Activated naive CD8-positive, alpha-beta T cell treated with anti-CD3 and anti-CD28 coated beads, Interleukin-2, amount 10 ng/mL, durations not matched to agents 7 days and 5 days (primary cell): ENCODE measurements around the gene COMT. TPM values are rescaled to one million over a fixed set of nuclear protein-coding genes. Genes with fewer than 3 reads are reported as not detected.
"Not testable (repeated sequence)": the region's sequence is repeated elsewhere in the genome, so short reads cannot be mapped to it uniquely, and the experiment has no call there.

Source experiments
- ATAC-seq: fragments of 150-1000 bp; cut with Tn5 transposase; one replicate; pipeline ENCODE4 v1.10.0; 2021; ENCODE audit warnings: low read depth, moderate library complexity
- POLR2A ChIA-PET: fragments of 350-600 bp; sonication (Branson Sonifier 250); formaldehyde crosslinking; loops from one replicate; lab custom pipeline; 2021; ENCODE audit warnings: antibody characterized with exemption; lab: Charles Lee
- DNase-seq: peaks from one replicate; pipeline ENCODE4 v3.0.0; 2021
- H3K27ac Mint-ChIP-seq: one replicate; pipeline ENCODE4 v1.8.0; 2022; ENCODE audit warnings: mild to moderate bottlenecking, mixed read lengths
- H3K27me3 Mint-ChIP-seq: one replicate; pipeline ENCODE4 v1.8.0; 2022; ENCODE audit warnings: mild to moderate bottlenecking, moderate library complexity, mixed read lengths
- H3K36me3 Mint-ChIP-seq: one replicate; pipeline ENCODE4 v1.8.0; 2021; ENCODE audit warnings: mild to moderate bottlenecking, mixed read lengths
- H3K4me1 Mint-ChIP-seq: one replicate; pipeline ENCODE4 v1.8.0; 2021; ENCODE audit warnings: mixed read lengths
- H3K4me3 Mint-ChIP-seq: one replicate; pipeline ENCODE4 v1.8.0; 2022; ENCODE audit warnings: mild to moderate bottlenecking, moderate library complexity, mixed read lengths
- H3K9me3 Mint-ChIP-seq: one replicate; pipeline ENCODE4 v1.8.0; 2021; ENCODE audit warnings: mixed read lengths
- total RNA-seq, 2 experiments: library from RNA; stranded (reverse); gene quantifications; one replicate each; pipeline ENCODE4 v1.2.3, GENCODE V29; 2021

The COMT gene
- total RNA-seq, 2 experiments from 2014 or later, result 68.6 to 70.0 TPM

DNA sequence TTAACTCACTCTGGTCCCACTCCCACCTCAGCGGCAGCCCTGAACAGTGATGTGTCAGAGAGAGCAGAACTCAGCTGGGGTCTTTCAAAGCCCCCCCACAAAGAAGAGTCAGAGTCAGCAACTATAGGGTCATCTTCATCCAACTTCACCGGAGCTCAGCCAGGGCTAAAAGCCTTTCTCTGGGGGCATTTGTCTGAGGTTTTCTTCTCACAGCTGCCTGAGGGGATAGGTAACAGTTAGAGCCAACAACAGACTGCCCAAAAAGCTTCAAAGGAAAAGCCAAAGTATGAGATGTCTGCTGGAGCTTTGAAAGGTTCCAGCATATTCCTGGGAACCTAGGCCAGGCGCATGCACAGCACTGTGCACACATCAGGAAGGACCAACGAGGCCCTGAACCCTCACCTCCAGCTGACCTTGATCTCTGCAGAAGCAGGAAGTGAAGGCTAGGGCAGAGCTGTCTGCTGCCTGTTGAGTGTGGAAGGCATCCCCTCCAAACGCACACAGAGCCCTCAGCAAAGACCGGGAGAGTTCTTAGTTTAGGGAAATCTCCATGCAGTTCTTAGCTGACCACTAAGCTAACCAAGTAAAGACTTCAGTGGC is 28.1 kb upstream of the COMT start:
- no peaks in the 10 kb centered on the region for H3K9me3 Mint-ChIP-seq
- no peak overlapping the region for H3K4me3 Mint-ChIP-seq
- peaks cover 20% of the 10 kb centered on the region for H3K36me3 Mint-ChIP-seq
- no peak for DNase-seq
- no peak for ATAC-seq
- H3K4me1 Mint-ChIP-seq, result peaks cover 5% of the 10 kb centered on the region
- H3K27ac Mint-ChIP-seq, result no peak overlapping the region
- POLR2A ChIA-PET, result no interaction called here
- H3K27me3 Mint-ChIP-seq, result no peaks in the 10 kb centered on the region

DNA sequence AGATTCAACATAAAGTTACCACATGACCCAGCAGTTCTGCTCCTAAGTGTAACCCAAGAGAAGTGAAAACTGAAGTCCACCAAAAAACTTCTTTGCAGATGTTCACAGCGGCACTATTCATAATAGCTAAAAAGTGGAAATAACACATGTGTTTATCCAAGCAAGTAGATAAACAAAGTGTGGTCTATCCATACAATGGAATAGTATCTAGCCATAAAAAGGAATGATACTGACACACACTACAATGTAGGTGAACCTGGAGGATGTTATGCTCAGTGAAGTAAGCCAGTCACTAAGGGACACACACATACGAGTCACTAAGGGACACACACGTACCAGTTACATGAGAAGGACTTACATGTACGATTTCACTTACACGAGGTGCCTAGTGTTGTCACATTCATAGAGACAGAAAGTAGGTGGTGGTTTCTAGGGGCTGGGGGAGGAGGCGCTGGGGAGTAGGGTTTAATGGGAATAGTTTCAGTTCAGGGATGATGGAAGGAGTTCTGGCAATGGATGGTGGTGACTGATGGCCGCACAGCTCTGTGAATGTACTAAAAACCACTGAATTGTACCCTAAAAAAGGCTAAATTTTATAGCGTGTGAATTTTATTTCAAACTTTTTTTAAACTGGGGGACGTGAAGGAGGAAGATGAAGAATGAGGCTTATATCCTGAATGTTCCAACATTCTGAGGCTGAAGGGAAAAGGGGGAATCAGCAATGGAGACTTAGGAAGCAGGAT is 27.2 kb upstream of the COMT start:
- no peak for ATAC-seq
- no peak for DNase-seq
- Mint-ChIP-seq H3K27ac (no peak overlapping the region), H3K4me3 (no peak overlapping the region), H3K9me3 (no peaks in the 10 kb centered on the region), H3K4me1 (peaks cover 4% of the 10 kb centered on the region), H3K27me3 (no peaks in the 10 kb centered on the region), H3K36me3 (peaks cover 20% of the 10 kb centered on the region)
- POLR2A ChIA-PET, result interaction anchor here (0.6 kb wide), 1 partner anchor 35 kb away, joined by 4 read pairs; no protein-coding TSS in a partner anchor

DNA sequence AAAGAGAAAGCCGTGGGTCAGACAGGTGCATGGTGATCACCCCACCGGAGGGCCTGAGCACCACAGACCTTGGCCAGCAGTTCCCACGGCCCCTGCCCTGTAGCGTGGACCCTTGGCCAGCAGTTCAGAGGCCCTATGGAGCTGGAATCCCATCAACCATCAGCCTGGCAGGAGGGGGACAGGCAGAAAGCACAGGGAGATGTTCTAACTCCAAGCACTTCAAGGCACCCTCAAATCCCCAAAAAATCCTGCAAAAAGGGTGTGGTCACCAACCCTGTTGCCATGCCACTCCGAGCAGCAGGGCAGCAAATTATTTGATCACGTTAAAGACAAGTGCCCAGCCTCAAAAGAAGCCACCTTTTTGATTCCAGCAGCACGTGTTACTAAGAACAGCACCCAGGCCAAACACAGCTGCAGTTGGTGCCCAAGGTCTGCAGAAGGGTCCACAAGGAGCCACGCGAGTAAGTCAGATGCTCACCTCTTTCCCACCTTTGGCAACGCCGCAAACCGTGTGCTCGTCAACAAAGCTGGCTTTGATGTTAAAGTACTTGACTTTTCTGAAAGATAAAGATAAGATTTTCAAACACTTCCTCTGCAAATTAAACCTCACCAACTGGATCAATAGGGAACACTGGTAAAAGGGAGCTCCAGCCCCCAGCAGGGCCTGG is 26.2 kb upstream of the COMT start:
- Mint-ChIP-seq H3K9me3 (no peaks in the 10 kb centered on the region), H3K27me3 (no peaks in the 10 kb centered on the region), H3K4me3 (no peak overlapping the region), H3K36me3 (peaks cover 20% of the 10 kb centered on the region), H3K27ac (no peak overlapping the region), H3K4me1 (no peaks in the 10 kb centered on the region)
- ATAC-seq (no peak), DNase-seq (no peak)
- POLR2A ChIA-PET, result interaction anchor here (0.6 kb wide), 1 partner anchor 34 kb away, joined by 4 read pairs; no protein-coding TSS in a partner anchor

DNA sequence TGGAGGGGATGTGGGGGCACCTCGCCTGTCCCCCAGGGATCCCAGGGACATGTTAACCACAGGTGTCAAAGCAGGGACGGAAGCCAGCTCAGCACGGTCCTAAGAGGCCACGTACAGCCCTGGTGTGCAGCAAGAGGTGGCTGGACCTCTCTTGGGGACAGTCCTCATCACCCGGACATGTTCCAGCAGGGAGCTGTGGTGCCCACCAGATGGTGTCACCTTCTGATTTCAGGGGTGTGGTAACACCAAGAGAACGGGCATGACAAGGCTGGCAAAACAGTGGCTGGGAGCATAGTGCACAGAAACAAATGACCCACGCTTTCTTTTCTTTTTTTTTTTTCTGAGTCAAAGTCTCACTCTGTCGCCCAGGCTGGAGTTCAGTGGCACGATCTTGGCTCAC is 25.6 kb upstream of the COMT start:
- no peak overlapping the region for H3K4me3 Mint-ChIP-seq
- no peaks in the 10 kb centered on the region for H3K4me1 Mint-ChIP-seq
- POLR2A ChIA-PET, result no interaction called here
- DNase-seq (no peak), ATAC-seq (no peak)
- no peaks in the 10 kb centered on the region for H3K9me3 Mint-ChIP-seq
- no peak overlapping the region for H3K27ac Mint-ChIP-seq
- H3K36me3 Mint-ChIP-seq, result peaks cover 20% of the 10 kb centered on the region
- no peaks in the 10 kb centered on the region for H3K27me3 Mint-ChIP-seq

DNA sequence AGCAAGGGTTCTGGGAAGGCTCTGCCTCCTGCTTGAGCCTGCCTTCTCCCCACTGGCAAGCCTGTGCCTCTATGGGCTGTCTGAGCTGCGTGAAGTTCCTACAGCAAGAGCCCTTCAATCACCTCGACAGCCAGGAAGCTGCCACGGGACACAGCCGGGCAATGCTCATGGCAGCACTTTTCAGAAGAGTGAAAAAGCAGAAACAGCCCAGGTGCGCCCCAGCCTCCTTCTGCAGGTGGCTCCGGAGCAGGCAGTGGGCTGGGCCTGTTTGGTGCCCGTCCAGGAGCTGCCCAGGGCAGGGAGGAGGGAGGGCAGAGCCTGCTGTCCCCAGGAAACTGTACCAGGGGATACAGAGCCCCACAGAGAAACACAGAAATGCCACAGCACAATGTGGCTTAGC is 24.6 kb upstream of the COMT start:
- H3K27me3 Mint-ChIP-seq, result no peaks in the 10 kb centered on the region
- ATAC-seq (no peak), DNase-seq (no peak)
- POLR2A ChIA-PET, result interaction anchor here (0.5 kb wide), 1 partner anchor 152 kb away, joined by 3 read pairs; no protein-coding TSS in a partner anchor
- peaks cover 20% of the 10 kb centered on the region for H3K36me3 Mint-ChIP-seq
- no peak overlapping the region for H3K4me3 Mint-ChIP-seq
- no peak overlapping the region for H3K27ac Mint-ChIP-seq
- no peaks in the 10 kb centered on the region for H3K4me1 Mint-ChIP-seq
- no peaks in the 10 kb centered on the region for H3K9me3 Mint-ChIP-seq

DNA sequence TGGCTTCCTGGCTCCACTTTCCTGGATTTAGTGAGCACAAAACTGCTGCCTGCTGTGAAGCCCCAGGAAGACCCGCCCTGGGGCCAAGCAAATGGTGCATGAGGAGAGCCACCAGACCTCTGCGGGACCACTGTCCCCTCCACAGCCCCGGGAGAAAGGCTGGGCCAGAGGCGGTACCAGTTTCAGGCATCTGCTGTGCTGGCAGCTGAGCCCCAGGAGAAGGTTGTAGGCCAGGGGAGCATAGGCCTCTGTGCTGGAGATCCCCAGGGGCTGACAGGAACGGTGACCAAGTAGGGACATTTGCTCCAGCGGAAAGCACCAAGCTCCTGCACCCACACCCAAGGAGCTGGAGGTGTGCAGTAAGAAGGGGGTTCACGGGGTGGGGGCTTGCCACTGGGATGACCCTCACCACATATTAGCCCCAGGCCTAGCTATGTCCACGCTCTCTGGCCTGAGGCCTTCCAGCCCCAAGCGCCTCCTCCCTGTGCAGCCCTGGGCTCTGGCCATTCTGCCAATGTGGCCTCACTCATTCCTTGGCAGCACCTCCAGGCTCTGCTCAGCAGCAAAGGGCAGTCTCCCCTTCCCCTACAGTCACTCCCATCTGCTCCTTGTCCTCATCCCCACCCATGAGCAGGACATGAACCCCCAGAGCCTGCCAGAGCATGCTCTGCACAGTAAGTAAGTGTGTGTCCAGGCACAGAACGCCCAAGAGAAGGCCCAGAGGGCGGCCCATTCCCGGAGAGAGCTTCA is 24.0 kb upstream of the COMT start:
- Mint-ChIP-seq H3K4me1 (no peaks in the 10 kb centered on the region), H3K36me3 (peaks cover 20% of the 10 kb centered on the region), H3K27me3 (no peaks in the 10 kb centered on the region), H3K27ac (no peak overlapping the region), H3K9me3 (no peaks in the 10 kb centered on the region), H3K4me3 (no peak overlapping the region)
- no peak for ATAC-seq
- POLR2A ChIA-PET, result interaction anchor here (0.5 kb wide), 1 partner anchor 152 kb away, joined by 3 read pairs; no protein-coding TSS in a partner anchor
- DNase-seq, result no peak

DNA sequence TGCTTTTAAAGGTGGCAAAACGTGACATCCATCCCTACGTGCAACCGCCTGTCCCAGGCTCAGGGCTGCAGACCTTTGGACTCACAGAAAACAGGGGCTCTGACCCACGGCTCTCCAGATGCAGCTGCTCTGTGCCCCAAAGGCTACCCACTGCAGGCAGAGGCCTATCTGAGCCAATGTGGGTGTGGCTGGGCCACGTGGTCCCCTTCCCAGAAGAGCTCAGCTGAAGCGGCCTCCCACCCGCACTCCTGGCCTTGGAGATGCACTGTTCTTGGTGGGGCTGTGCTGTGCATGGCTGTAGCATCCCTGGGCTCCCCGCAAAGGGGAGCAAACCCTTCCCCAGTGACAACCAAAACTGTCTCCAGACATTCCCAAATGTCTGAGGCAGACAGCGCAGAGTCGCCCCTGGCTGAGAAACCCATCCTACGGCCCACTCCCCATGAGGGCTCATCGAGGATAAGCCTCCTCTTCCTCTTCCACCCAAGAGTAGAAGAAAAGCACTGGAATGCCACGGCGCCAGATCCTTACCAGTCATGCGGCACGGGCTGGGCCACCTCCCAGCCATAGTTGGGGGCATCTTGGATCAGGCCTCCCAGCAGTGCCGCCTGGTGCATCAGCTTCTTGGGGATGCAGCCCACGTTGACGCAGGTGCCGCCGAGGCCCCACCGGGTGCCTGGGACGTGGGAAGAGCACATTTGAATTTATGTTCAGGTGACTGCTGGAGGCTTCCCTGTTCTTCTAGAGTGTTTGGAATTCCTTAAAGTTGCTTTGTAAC is 23.1 kb upstream of the COMT start:
- no peak for ATAC-seq
- Mint-ChIP-seq H3K4me1 (no peaks in the 10 kb centered on the region), H3K27me3 (no peaks in the 10 kb centered on the region), H3K27ac (no peak overlapping the region), H3K36me3 (peaks cover 16% of the 10 kb centered on the region), H3K9me3 (no peaks in the 10 kb centered on the region), H3K4me3 (no peak overlapping the region)
- no peak for DNase-seq
- POLR2A ChIA-PET, result no interaction called here

DNA sequence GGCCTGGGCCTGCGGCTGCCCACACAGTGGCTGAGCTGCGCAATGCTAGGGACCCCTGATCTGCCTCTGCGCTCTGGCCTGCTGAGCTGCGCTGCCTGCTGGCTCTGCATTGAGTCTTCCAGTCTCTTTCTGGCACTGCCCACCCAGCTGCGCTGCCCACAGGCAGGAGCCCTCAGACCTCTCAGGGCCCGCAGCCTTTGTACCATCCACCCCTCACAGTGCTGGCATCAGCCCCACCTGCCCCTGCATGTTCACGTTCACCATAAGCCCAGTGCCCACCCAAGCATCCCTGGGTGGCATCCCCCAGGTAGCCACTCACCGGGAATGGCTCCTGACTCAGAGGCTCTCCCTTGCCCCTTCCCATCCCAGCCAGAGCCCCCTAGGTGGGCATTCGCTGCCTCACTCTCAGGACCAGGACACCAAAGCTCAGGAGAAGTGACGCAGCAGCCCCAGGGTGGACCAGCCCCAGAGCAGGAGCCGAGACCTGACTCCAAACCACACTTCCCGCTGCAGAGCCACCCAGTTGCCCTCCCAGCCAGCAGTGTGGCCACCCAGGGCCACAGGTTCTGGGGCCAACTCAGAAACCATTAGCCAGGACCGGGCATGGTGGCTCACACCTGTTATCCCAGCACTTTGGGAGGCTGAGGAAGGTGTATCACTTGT is 21.7 kb upstream of the COMT start:
- H3K9me3 Mint-ChIP-seq, result no peaks in the 10 kb centered on the region
- H3K36me3 Mint-ChIP-seq, result peaks cover 3% of the 10 kb centered on the region
- H3K4me3 Mint-ChIP-seq, result no peak overlapping the region
- ATAC-seq (no peak), DNase-seq (no peak)
- no peaks in the 10 kb centered on the region for H3K27me3 Mint-ChIP-seq
- POLR2A ChIA-PET, result no interaction called here
- H3K4me1 Mint-ChIP-seq, result no peaks in the 10 kb centered on the region
- no peak overlapping the region for H3K27ac Mint-ChIP-seq

DNA sequence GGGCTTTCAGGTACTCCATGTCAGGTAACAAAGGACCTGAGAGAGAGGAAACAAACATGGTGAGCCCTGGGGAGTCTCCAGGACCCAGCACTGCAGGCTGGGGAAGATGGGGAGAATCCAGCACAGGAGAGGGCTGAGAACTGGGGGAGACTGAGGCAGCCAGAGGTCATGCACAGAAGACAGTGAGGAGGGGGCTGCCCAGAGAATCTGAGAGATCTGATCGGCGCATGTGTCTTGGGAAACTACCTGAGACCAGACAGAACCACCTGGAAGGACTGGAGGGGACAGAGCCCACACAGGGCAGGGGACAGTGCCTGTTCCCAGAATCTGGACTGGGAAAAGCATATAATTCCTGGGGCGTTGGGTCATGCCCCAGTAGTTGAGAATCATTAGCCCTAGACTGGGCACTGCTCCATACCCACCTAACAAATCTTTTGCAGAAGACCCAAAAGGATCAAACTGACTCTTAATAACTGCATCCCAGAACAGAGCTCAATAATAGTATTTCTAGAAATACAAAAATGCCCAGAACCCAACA is 20.0 kb upstream of the COMT start:
- Mint-ChIP-seq H3K9me3 (no peaks in the 10 kb centered on the region), H3K4me3 (no peak overlapping the region), H3K27ac (no peak overlapping the region), H3K4me1 (no peaks in the 10 kb centered on the region), H3K27me3 (no peaks in the 10 kb centered on the region), H3K36me3 (no peaks in the 10 kb centered on the region)
- no peak for ATAC-seq
- POLR2A ChIA-PET, result no interaction called here
- no peak for DNase-seq

DNA sequence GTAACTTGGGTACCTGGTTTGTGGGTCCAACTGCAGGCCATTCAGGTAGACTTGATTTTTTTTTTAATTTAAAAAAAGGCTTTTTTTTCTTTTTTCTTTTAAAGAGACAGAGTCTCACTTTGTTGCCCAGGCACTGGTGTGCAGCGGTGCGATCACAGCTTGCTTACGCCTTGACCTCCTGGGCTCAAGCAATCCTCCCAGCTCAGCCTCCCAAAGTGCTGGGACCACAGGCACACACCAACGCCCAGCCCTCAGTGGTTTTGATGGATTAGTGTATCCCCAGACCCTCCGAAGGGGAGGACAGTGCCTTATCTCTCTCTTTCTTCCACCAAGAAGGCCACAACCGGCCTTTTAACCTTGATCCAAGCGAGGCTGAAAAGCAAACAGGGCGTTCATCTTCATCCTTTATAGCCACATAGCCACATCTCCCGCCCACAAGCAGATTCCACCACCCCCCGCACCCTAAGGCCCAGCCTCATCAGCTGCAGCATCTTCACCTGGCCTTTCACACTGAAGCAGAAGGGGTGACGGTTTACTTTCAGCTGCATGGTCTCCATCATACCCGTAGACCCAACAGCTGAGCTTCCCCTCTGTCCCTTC is 17.6 kb upstream of the COMT start:
- ATAC-seq (no peak), DNase-seq (no peak)
- Mint-ChIP-seq H3K27ac (no peak overlapping the region), H3K36me3 (no peaks in the 10 kb centered on the region), H3K9me3 (no peaks in the 10 kb centered on the region), H3K27me3 (no peaks in the 10 kb centered on the region), H3K4me3 (no peak overlapping the region), H3K4me1 (no peaks in the 10 kb centered on the region)
- POLR2A ChIA-PET, result interaction anchor here (0.6 kb wide), 1 partner anchor 17 kb away, joined by 6 read pairs; the partner anchor contains the start of genes COMT and TXNRD2

DNA sequence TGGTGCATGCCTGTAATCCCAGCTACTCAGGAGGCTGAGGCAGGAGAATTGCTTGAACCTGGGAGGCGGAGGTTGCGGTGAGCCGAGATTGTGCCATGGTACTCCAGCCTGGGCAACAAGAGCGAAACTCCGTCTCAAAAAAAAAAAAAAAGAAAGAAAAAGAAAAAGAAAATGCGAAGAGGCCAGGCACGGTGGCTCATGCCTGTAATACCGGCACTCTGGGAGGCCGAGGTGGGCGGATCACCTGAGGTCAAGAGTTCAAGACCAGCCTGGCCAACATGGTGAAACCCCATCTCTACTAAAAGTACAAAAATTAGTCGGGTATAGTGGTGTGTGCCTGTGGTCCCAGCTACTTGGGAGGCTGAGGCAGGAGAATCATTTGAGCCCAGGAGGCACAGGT is 15.5 kb upstream of the COMT start:
- DNase-seq, H3K4me3 Mint-ChIP-seq, ATAC-seq, H3K4me1 Mint-ChIP-seq, H3K9me3 Mint-ChIP-seq, H3K27me3 Mint-ChIP-seq, H3K36me3 Mint-ChIP-seq, POLR2A ChIA-PET, H3K27ac Mint-ChIP-seq: not testable (repeated sequence)

DNA sequence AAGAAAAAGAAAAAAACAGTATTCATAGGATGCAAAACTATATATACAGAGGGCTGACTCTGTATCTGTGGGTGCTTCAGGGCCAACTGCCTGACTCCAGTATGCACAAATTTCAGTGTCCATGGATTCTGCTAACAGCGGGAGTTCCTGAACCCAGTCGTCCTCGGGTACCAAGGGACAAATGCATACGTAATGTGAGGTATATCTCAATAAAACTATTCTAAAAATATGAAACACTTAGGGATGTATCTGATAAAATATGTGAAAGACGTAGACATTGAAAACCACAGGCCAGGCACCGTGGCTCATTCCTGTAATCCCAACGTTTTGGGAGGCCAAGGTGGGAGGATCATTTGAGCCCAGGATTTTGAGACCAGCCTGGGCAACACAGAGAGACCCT is 13.9 kb upstream of the COMT start:
- no peaks in the 10 kb centered on the region for H3K9me3 Mint-ChIP-seq
- ATAC-seq (no peak), DNase-seq (no peak)
- H3K4me1 Mint-ChIP-seq, result no peaks in the 10 kb centered on the region
- H3K4me3 Mint-ChIP-seq, result no peak overlapping the region
- H3K36me3 Mint-ChIP-seq, result no peaks in the 10 kb centered on the region
- no peaks in the 10 kb centered on the region for H3K27me3 Mint-ChIP-seq
- POLR2A ChIA-PET, result no interaction called here
- H3K27ac Mint-ChIP-seq, result no peak overlapping the region
